ENCODE results near the gene CTCF.

Gene CTCF

DNA sequence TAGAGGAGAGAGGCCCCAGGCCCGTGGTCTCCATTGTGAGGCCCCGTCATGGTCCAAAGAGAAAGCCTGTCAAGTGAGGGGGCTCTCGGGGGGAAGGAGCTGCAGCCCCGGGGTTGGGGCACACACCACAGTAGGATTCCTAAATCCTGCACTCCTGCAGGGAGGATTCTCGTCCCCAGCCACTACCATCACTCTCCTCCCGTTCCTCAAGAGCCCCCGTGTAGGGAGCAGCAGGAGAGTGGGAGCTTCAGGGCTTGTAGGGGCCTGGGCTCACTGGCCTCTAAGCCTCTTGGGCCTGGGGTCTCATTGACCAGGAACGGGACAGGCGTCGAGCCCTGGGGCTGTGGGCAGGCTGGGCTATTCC, 105.1 kb downstream of the CTCF start:
- FAIRE-seq = no peak

- FAIRE-seq = no peak
Observed at GRCh38 chr16:67667817-67668494, 105.6 kb downstream of the CTCF start.

- FAIRE-seq = no peak
Observed at GRCh38 chr16:67668495-67669157, 106.3 kb downstream of the CTCF start.

- no peak for FAIRE-seq
Observed at GRCh38 chr16:67669499-67670101, 107.3 kb downstream of the CTCF start.

DNA sequence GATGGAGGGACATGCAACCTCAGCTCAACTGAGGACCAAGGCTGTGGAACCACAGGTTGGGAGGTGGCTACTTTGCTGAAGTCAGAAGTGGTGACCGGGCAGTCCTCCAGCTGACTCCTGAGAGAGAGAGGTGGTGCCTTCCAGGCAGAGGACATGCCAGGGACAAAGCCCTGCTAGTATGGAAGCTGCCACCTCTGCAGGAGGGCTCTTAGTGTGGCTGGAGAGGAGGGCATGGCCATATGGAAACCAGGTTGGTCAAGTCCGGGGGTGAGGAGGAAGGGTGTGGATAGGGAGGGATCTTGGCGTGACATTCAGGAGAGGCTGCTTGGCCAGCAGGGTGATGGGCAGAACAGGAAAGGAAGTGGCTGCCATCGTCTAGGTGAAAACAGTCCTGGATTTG, 110.0 kb downstream of the CTCF start:
- no peak for FAIRE-seq

GRCh38 chr16:67672739-67673662, 110.7 kb downstream of the CTCF start:
- no peak for FAIRE-seq

DNA sequence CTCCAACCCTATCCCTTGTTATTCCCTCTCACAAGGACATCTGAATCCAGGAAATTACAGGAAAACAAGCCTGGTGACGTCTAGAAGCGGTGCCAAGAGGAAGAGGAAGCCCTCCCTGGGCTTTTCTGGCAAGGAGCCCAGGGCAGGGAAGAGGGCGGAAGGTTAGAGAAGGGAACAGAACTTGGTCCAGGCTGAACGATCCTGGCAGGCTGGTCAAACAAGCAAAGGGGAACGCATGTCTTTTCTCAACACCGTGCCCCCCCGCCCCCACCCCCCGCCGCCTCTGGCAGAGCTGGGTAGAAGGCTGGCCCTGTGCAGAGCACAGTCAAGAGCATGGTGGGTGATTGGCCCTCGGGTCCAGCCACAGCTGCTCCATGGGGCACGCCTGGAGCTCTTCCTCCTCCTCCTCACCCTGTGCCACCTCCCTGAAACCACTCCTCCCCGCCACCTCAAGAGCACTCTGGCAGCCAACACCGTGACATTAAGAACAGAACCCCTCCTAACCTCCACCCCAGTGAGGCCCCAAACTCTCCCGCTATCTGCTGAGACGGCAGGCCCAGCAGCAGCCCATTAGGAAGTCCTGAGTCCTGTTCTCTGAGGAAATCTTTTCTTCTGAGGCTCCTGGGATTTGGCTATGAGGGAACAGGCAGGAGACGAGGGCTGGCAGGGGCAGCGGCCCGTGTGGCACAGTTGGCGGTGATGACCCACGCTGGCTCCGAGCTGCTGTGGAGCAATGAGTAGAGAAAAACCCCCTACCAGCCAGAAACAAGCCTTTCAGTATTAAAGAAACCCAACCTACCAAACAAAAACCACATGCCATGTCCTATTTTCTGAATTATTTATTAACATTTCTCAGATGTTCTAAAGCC, 111.6 kb downstream of the CTCF start:
- FAIRE-seq = no peak

DNA sequence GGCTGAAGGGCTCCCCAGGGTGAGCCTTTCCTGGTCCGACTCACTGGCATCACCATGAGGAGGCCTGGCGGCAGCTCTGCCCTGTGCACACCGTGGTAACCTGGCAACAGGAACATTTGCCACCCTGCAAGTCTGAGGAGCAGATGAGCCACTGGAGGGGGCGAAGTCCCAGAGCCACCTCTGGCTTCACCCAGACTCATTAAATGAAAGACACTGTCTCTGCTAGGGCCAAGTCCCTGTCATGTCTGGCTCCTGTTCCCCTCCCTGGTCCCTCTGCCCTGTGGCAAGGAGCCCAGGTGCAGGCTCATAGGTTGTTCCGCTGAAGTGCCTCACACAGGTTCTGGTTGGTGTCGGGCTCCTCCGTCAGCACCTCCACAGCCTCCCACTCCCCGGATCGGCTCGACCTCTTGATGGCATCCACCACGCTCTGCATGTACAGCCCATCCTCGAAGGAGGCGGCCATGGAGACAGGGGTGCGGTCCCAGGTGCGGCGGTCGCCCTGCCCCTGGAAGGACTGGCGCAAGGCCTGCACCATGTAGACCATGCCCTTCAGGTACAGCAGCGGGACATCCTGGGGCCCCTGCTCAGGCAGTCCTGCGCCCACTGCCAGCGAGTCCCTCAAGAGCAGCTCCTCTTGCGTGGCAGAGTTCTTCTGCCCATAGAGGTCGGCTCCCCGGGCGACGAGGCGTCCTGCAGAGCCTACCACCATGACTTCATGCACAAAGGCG, 112.7 kb downstream of the CTCF start:
- FAIRE-seq = no peak

DNA sequence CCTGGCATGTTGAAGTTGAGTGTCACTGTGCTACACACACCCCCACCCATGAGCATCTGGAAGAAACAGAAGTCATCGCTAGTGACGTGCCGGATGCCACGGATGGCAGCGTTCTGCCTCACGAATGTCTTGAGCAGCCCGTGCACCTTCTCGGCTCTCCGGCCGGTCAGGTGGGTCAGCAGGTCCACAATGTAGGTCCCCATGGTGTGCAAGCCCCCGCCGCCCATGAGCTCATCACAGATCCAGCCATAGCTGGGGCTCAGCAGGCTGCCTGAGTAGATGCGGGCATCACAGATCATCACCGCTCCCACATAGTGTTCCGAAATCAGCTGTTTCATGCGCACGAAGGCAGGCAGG, 113.2 kb downstream of the CTCF start:
- no peak for FAIRE-seq

DNA sequence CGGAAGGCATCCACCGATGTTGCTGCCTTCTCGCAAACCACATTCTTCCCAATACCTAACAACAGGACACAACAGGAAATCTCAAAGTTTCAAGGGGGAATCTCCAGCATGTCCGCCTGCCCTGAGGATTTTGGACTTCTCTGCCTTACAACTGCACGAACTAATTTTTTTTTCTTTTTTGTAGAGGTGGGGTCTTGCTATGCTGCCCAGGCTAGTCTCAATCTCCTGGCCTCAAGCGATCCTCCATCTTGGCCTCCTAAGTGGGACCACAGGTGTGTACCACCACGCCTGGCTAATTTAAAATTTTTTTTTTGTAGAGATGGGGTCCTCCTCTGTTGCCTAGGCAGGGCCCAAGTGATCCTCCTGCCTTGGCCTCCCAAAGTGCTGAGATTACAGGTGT, 113.7 kb downstream of the CTCF start:
- no peak for FAIRE-seq

DNA sequence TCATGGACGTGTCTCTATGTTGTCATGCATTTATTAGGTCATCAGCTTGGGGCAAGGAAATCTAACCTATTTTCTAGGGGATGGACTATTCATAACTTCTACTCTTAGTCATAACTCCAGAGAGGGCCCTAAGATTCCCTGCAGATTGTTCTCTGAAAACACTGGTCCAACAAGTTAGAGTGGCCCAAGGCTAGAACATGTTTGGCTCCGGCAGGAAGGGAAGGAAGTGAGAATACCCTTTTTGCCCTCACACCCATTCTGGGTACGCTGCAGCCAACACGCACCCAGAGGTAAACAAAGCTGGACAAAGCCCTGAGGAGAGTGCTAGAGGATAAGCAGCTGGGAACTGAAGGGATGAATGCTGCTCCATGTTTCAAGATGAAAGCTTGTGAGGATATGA, 114.2 kb downstream of the CTCF start:
- no peak for FAIRE-seq

DNA sequence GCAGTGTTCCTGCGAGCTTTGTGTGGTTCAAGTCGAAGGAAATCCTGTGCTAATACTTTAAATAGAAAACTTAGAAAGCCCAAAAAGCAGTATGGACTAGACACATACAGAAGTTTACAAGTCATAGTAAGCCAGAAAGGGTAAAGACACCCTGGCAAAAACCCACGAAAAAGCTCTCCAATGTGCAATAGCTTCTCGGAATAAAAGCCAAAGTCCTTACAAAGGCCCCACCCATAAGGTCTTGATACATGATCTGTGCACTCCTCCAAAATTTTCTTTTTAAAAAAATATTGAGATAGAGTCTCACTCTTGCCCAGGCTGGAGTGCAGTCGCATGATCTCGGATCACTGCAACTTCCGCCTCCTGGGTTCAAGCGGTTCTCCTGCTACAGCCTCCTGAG, 114.6 kb downstream of the CTCF start:
- FAIRE-seq = no peak

DNA sequence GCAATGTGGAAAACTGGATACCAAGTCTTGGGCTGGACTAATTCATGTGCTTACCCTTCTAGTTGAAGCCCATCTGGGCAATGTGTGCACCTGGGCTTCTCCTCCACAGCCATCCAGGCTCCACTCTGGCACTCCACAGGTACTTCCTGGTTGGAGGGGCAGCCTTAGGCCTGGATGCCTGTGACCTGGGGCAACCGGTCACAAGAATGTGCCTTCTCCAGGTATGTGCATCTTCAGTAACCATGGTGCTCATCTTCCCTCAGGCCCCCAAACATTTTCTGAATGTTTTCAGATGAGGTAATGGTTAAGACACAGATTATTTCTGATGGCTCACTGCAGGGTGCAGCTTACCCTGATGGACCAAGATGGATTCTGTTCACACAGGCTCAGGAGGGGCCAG, 115.4 kb downstream of the CTCF start:
- FAIRE-seq = no peak

DNA sequence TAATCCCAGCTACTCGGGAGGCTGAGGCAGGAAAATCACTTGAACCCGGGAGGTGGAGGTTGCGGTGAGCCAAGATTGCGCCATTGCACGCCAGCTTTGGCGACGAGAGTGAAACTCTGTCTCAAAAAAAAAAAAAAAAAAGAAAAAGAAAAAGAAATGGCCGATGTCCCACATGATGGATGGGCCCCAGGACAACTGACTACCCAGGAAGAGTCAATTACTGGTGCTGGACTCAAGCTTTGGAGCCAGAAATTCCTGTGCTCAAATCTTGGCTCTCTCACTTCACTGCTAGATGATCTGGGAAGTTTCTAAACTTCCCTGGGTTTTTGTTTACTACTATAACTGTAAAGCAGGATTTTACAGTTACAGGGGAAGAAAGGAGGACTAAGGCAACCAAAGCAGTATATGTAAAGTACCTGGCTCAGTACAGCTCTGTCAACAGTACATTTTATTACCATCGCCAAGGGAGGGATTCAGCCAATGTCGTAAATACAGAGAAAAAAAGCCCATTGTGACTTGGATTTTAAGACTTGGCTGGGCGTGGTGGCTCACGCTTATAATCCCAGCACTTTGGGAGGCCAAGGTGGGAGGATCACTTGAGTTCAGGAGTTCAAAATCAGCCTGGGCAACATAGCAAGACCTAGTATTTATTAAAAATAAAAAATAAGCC, 116.2 kb downstream of the CTCF start:
- FAIRE-seq = no peak

DNA sequence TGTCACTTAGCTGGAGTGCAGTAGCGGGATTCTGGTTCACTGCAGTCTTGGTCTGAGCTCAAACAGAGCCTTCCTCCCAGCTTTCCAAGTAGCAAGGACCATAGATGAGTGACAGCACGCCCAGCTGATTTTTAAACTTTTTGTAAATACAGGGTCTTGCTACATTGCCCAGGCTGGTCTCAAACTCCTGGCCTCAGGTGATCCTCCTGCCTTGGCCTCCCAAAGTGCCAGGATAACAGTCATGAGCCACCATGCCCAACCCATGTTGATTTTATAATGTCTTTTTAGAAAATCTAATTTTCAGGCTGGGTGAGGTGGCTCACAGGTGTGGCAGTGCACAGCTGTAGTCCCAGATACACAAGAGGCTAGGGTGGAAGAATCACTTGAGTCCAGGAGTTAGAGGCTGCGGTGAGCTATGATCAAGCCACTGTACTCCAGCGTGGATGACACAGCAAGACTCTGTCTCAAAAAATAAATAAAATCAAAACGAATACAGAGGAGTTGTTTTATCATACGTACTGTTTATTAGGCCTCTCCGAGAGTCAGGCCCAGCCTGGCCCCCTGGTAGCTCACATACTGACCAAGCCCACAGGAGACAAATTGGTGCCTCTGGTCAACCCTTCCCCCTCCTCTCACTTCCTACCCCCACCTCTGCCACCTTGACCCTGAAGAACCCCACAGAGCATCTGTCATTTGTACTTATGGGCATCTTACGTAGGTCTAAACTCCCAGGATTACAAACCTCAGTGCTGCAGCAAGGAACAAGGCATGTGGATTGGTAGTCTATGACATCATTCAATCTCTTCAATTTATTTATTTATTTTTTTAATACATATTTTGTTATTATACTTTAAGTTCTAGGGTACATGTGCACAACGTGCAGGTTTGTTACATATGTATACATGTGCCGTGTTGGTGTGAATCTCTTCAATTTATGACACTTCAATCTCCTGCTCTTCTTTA, 117.9 kb downstream of the CTCF start:
- no peak for FAIRE-seq

GRCh38 chr16:67683767-67684166, 121.4 kb downstream of the CTCF start:
- no peak for FAIRE-seq

DNA sequence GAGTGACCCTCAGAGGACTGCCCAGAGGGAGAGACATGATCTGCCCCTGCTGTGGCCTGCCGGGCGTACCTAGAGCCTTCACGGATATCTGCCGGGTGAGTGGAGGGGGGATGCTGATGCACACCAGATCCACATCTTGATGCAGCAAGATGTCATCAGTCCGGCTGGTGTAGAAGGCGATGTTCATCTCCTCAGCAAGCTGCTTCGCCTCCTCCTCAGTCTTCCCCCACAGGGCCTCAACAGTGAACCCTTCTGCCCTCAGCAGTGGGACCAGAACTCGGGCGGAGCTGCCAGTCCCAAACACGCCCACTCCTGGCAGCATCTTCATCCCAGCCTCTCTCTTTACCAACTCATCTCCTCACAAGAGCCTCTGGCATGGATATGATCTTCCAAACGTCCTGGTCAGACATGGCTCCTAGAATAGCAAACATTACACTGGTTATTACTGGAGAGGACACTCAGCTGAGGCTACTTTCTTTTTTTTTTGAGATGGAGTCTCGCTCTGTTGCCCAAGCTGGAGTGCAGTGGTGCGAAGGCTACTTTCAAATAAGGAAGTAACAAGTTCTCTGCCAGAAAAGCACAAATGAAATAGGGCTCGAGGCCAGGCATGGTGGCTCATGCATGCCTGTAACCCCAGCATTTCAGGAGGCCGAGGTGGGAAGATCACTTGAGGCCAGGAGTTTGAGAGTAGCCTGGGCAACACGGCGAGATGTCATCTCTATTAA, 123.2 kb downstream of the CTCF start:
- no peak for FAIRE-seq

All from endometrium (tissue), 2 donors.